Psoas muscle (tissue), 8 donors: Measurements from ENCODE around the gene KRTAP10-6. TPM values are rescaled to one million over a fixed set of nuclear protein-coding genes. Genes with fewer than 3 reads are reported as not detected.

Experiments used
- ATAC-seq, 4 donors: fragments of 200-7000 bp; cut with Tn5 transposase; one replicate each; pipeline ENCODE4 v1.9.1; 2020; ENCODE audit warnings: moderate library complexity in 3 of 4, mild to moderate bottlenecking in 2 of 4
- DNase-seq, 2 donors: peaks; one replicate each; pipeline ENCODE4 v3.0.0-alpha.2; 2020
- H3K27ac ChIP-seq: fragments of 200-600 bp; one replicate; pipeline ENCODE4 v1.8.0; 2022
- H3K27me3 ChIP-seq, 3 donors: fragments of 200-600 bp in 1 of 3; one replicate each; pipeline versions ENCODE4 v1.6.1 to v1.8.0; 2013 to 2022; ENCODE audit warnings: low read length in 2 of 3, mild to moderate bottlenecking in 2 of 3, moderate library complexity in 1 of 3; ENCODE audit not compliant: insufficient read depth in 3 of 3
- H3K36me3 ChIP-seq, 2 donors: fragments of 200-600 bp in 1 of 2; one replicate each; pipeline versions ENCODE4 v1.6.1 to v1.8.0; 2013 to 2022; ENCODE audit warnings: low read depth in 1 of 2, mild to moderate bottlenecking in 1 of 2, moderate library complexity in 1 of 2; ENCODE audit not compliant: insufficient read depth in 1 of 2
- H3K4me1 ChIP-seq: fragments of 200-600 bp; one replicate; pipeline ENCODE4 v1.8.0; 2022
- H3K4me3 ChIP-seq: fragments of 200-600 bp; one replicate; pipeline ENCODE4 v1.8.0; 2022; ENCODE audit warnings: mild to moderate bottlenecking
- H3K9me3 ChIP-seq: fragments of 200-600 bp; one replicate; pipeline ENCODE4 v1.8.0; 2022
- WGBS, 3 donors: extraction: QIAGEN DNeasy Blood & Tissue Kit; methylation state at CpG; one replicate each; pipeline versions ENCODE4 v1.1.6 to v1.1.7; 2013; 5-methylcytosine and 5-hydroxymethylcytosine counted together
- intact Hi-C, 2 donors: fragments of 100-400 bp; cut with DNase I; formaldehyde crosslinking; loops; one replicate each; pipeline versions ENCODE4 v1.11.0 to v1.14.2; 2022
- polyA plus RNA-seq, 3 donors: library from polyadenylated mRNA; stranded (reverse); fragments of 200-250 nt; gene quantifications; one replicate each; pipeline ENCODE4 v1.2.3, GENCODE V29; 2013
- total RNA-seq, 4 donors: library from RNA; stranded (reverse); fragmentation: NEBNext Ultra II Directional in 2 of 4; extraction: Animal tissue kit (Norgen Biotek cat#: 25700) in 2 of 4; gene quantifications; one replicate each; pipeline versions ENCODE4 v1.2.1 to v1.2.4, GENCODE V29; 2021 to 2023
- TF ChIP-seq, protein P1 (sequence below): fragments of 200-600 bp; IDR thresholded peaks from one replicate; pipeline ENCODE4 v1.8.0; 2022; ENCODE audit warnings: antibody characterized with exemption
- donor health status: healthy with polysubstance abuse.
- donor health status: DM: no; HTN: no; CAD: no; lungs with moderate emphysema.
- donor health status: Bipolar disorder and iron deficiency.
- donor health status: healthy.
- donor health status: DM: yes; HTN: yes; CAD: no.
- donor health status: DM: no; HTN: no; CAD: no.
- donor health status: DM: no; HTN: no; CAD: no.
- donor health status: DM: yes; HTN: yes; CAD: no.

KRTAP10-6 gene
- total and polyA plus RNA-seq, 7 donors, result not detected

DNA sequence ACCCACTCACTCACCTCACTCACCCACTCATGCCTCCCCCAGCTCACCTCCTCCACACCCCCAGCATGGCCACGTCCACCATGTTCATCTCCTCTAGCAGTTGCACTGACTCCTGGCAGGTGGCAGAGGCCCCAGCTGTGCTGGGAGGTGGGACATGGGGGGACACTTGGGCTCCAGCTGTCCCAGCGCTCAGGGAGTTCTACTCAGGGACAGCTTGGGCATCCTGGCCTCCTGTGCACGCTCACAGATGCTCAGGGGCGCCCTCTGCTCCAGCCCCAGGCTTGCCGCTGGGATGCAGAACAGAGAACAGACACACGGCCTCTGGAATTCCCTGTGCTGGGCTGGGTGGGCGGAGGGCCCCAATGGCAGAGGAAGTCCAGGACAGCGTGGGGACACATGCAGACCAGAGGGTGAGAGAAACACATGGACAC, 24.8 kb upstream of the KRTAP10-6 start:
- no peaks in the 10 kb centered on the region for H3K36me3 ChIP-seq
- WGBS, 3 donors, result 40 to 52% (median 45%) methylated on average over 8 of the region's 8 CpGs
- H3K4me1 ChIP-seq, result no peaks in the 10 kb centered on the region
- no peaks in the 10 kb centered on the region for H3K9me3 ChIP-seq
- DNase-seq (no peak), ATAC-seq (no peak)
- intact Hi-C loops, result no loop called here
- peaks cover 0 to 39% (median 8%) of the 10 kb centered on the region in 3 donors for H3K27me3 ChIP-seq
- TF ChIP-seq, protein P1, sequence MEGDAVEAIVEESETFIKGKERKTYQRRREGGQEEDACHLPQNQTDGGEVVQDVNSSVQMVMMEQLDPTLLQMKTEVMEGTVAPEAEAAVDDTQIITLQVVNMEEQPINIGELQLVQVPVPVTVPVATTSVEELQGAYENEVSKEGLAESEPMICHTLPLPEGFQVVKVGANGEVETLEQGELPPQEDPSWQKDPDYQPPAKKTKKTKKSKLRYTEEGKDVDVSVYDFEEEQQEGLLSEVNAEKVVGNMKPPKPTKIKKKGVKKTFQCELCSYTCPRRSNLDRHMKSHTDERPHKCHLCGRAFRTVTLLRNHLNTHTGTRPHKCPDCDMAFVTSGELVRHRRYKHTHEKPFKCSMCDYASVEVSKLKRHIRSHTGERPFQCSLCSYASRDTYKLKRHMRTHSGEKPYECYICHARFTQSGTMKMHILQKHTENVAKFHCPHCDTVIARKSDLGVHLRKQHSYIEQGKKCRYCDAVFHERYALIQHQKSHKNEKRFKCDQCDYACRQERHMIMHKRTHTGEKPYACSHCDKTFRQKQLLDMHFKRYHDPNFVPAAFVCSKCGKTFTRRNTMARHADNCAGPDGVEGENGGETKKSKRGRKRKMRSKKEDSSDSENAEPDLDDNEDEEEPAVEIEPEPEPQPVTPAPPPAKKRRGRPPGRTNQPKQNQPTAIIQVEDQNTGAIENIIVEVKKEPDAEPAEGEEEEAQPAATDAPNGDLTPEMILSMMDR, result no peak
- H3K27ac ChIP-seq, result no peak overlapping the region
- no peak overlapping the region for H3K4me3 ChIP-seq

DNA sequence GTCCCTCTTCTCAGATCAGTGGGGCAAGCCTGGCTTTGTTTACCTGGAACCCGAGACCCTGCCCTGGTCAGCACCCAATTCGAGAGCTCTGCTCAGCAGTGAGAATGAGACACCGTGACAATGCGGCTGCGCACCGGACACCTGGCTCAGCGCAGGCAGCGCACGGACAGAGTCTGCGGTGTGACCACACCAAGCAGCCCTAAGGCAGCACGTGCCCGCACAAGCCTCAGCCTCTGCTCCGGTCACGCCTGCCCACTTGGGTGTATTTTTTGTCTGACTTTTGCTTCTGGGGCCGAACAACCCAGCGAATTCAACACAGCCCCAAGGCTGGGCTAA, 24.3 kb upstream of the KRTAP10-6 start:
- intact Hi-C loops, result no loop called here
- WGBS, 3 donors, result 53 to 71% (median 64%) methylated on average over 16 of the region's 16 CpGs
- H3K9me3 ChIP-seq, result no peaks in the 10 kb centered on the region

DNA sequence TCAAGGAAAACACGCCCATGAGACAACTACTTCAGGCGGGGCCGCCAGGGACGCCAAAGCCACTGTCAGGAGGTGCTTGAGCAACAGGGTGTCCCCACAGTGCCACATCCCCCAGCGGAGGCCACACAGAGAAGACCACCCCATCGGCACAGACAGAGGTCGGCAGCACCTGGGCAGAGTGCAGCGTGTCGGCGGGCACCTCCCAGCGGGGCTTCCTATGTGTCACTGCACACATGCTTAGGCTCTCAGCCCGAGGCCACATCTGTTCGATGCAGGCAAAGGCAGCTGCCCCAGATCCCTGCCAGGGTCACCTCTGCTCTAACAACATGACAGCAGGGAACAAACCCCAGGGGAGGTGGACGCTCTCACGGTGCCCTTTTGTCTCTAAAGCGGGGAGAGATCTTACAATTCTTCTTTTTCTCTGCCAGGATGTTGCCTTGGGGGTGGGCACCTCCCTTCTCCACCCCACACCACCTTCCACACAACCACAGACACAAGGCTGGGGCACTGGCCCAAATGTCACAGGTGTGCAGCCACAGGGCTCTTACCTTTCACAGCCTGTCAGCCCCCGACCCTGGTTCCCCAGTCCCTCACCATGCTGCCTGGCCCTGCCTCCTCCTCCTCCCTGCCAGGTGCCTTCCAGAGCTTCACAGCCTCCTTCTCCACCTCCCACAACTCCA, 23.7 kb upstream of the KRTAP10-6 start:
- intact Hi-C loops, result no loop called here
- peak in 1 of 2 donors; percentile 47 for DNase-seq
- Histone ChIP-seq H3K27ac (no peak overlapping the region), H3K27me3 (peaks cover 0 to 39% (median 13%) of the 10 kb centered on the region in 3 donors), H3K4me1 (no peaks in the 10 kb centered on the region), H3K9me3 (no peaks in the 10 kb centered on the region), H3K36me3 (no peaks in the 10 kb centered on the region), H3K4me3 (no peak overlapping the region)
- 43 to 44% (median 44%) methylated on average over 17 of the region's 17 CpGs for WGBS, 3 donors
- ATAC-seq, result no peak
- TF ChIP-seq, protein P1, result no peak

More for the DNA sequence above, 24.3 kb upstream of the KRTAP10-6 start:
- Histone ChIP-seq H3K4me3 (no peak overlapping the region), H3K27me3 (peaks cover 0 to 39% (median 13%) of the 10 kb centered on the region in 3 donors), H3K27ac (no peak overlapping the region), H3K4me1 (no peaks in the 10 kb centered on the region), H3K36me3 (no peaks in the 10 kb centered on the region)
- ATAC-seq, result no peak
- DNase-seq, result no peak
- TF ChIP-seq, protein P1, result no peak

DNA sequence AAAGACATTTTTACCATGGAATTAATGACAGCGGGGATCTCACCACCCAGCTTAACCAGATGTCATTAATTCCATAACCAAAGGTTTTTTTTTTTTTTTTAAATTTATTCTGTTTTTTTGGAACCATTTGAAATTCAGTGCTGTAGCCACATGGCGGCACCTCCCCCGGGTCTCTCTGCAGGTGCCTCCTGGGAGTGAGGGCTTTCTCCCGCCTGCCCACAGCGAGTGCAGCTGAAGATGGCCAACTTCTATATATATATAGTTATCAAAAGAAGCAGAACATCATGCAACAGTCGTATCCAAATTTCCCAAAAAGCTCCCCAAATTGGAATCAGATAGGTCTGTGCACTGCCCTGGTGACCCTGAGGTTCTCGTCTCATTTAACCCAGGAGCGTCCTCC, 23.2 kb upstream of the KRTAP10-6 start:
- intact Hi-C loops, result no loop called here
- DNase-seq, result no peak

More for the DNA sequence above, 23.2 kb upstream of the KRTAP10-6 start:
- no peaks in the 10 kb centered on the region for H3K9me3 ChIP-seq
- no peak overlapping the region for H3K27ac ChIP-seq
- H3K36me3 ChIP-seq, result no peaks in the 10 kb centered on the region
- no peaks in the 10 kb centered on the region for H3K4me1 ChIP-seq
- TF ChIP-seq, protein P1, result no peak
- no peak overlapping the region for H3K4me3 ChIP-seq
- ATAC-seq, result no peak
- WGBS, 3 donors, result 60 to 64% (median 62%) methylated on average over 8 of the region's 8 CpGs
- H3K27me3 ChIP-seq, result peaks cover 0 to 39% (median 13%) of the 10 kb centered on the region in 3 donors
